Ishikawa (cell line): Measurements from ENCODE around the gene LPGAT1.

Experiments used
- CEBPB ChIP-seq: IDR thresholded peaks from 2 replicates; pipeline ENCODE4 v1.6.1; 2012
- CREB1 ChIP-seq: IDR thresholded peaks from 2 replicates; pipeline ENCODE4 v1.6.1; 2012; ENCODE audit warnings: low read depth
- EGR1 ChIP-seq: IDR thresholded peaks from 2 replicates; pipeline ENCODE4 v1.6.1; 2012
- EP300 ChIP-seq: IDR thresholded peaks from 2 replicates; pipeline ENCODE4 v1.6.1; 2012; ENCODE audit warnings: borderline replicate concordance
- FOXM1 ChIP-seq: IDR thresholded peaks from 2 replicates; pipeline ENCODE4 v1.6.1; 2012; ENCODE audit warnings: low read depth, borderline replicate concordance
- MAX ChIP-seq: IDR thresholded peaks from 2 replicates; pipeline ENCODE4 v1.6.1; 2012
- NFIC ChIP-seq: IDR thresholded peaks from 2 replicates; pipeline ENCODE4 v1.6.1; 2012
- RAD21 ChIP-seq: IDR thresholded peaks from 2 replicates; pipeline ENCODE4 v1.6.1; 2012; ENCODE audit warnings: low read depth
- REST ChIP-seq: IDR thresholded peaks from 2 replicates; pipeline ENCODE4 v1.6.1; 2012; ENCODE audit warnings: low read depth, mild to moderate bottlenecking
- TAF1 ChIP-seq: IDR thresholded peaks from 2 replicates; pipeline ENCODE4 v1.6.1; 2012; ENCODE audit warnings: low read depth, mild to moderate bottlenecking
- TCF12 ChIP-seq: IDR thresholded peaks from 2 replicates; pipeline ENCODE4 v1.6.1; 2012; ENCODE audit warnings: low read depth
- TEAD4 ChIP-seq: IDR thresholded peaks from 2 replicates; pipeline ENCODE4 v1.6.1; 2012
- USF1 ChIP-seq: IDR thresholded peaks from 2 replicates; pipeline ENCODE4 v1.6.1; 2012
- YY1 ChIP-seq: IDR thresholded peaks from 2 replicates; pipeline ENCODE4 v1.6.1; 2012; ENCODE audit warnings: low read depth
- ZBTB7A ChIP-seq: IDR thresholded peaks from 2 replicates; pipeline ENCODE4 v1.6.1; 2012; ENCODE audit warnings: low read depth

The LPGAT1 gene

DNA sequence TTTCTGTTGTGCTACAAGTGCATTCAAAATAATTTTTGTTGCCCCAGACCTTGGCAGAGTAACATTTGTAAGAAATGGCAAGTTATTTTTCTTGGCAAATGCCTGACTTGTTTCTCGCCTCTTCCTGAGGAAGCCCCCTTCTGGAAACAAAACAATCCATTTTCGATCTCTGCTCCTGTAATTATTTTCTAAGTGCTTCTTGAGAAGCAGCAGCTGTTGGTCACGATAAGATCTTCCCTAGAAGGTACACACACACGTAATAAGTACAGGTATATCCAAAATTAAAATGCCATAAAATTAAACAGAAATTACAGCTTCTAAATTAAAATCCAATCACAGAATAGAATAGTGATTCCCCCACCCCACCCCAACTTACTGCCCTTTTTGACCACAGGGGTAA, 47.3 kb downstream of the LPGAT1 start:
- TF ChIP-seq CREB1: no peak
- TF ChIP-seq TCF12: no peak
- TF ChIP-seq NFIC: no peak
- TF ChIP-seq FOXM1: no peak
- TF ChIP-seq ZBTB7A: no peak
- TF ChIP-seq MAX: no peak
- no peak for TF ChIP-seq USF1
- no peak for TF ChIP-seq EGR1

GRCh38 chr1:211781260-211781659, 49.3 kb downstream of the LPGAT1 start:
- TF ChIP-seq YY1: no peak
- TF ChIP-seq REST: no peak
- no peak for TF ChIP-seq ZBTB7A
- no peak for TF ChIP-seq FOXM1
- no peak for TF ChIP-seq TEAD4
- TF ChIP-seq RAD21: no peak
- TF ChIP-seq USF1: no peak
- TF ChIP-seq TCF12: no peak
- no peak for TF ChIP-seq NFIC
- TF ChIP-seq MAX: no peak
- TF ChIP-seq TAF1: no peak
- no peak for TF ChIP-seq CEBPB

DNA sequence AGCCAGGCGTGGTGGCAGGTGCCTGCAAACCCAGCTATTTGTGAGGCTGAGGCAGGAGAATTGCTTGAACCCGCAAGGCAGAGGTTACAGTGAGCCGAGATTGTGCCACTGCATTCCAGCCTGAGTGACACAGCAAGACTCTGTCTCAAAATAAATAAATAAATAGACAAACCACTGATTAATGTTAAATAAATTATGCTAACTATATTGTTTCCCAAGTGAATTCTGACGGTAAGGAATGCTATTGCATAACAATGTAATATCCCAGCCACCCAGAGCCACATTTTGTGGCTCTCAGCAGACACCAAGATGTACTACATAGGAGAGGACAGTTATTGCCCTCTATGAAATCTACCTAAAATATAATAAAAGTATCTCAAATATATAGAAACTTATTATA, 55.4 kb downstream of the LPGAT1 start:
- TF ChIP-seq CEBPB (peak; percentile 31; the same call in 1 of the 2 replicates), EGR1 (no peak)

- TF ChIP-seq USF1 (no peak), FOXM1 (no peak), YY1 (no peak), NFIC (no peak), EGR1 (no peak), REST (no peak), EP300 (no peak), CREB1 (no peak), ZBTB7A (no peak), CEBPB (no peak), TCF12 (no peak), RAD21 (no peak)
Observed at GRCh38 chr1:211764701-211765100, 65.9 kb downstream of the LPGAT1 start.

DNA sequence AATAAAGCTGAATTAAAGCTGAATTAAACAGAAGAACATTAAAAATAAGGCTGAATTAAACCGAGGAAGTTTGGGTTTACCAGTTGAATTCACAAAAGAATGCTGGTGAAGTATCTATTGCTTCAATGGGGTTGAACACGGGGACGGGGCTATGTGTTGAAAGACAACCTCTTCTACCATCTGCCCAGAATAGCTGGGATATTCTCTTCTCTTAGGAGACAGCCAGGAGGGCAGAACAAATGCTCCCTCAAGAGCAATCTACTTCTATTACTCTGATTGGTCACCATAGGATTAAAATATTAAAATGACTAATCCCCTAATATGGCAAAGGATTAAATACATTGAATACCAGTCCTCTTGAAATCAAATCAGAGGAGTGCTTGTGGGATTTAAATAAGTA, 68.4 kb downstream of the LPGAT1 start:
- no peak for TF ChIP-seq MAX

DNA sequence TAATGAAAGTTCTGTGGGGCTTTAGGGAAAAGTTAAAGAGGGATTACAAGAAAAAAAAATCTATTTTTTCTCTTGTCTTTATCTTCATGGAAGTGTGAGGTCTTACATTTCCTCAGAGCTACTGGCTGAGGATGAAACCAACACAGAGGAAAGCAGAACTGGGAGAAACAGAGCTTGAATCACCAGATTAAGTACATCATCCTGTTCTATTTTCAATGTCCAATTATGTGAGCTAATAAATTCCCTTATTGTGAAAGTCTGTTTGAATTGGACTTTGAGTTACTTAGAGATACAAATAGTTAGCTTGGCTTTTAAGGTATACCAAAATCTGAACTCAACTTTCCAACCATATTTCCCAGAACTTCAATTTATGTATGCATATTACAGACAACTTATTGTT, 69.2 kb downstream of the LPGAT1 start:
- no peak for TF ChIP-seq USF1
- TF ChIP-seq FOXM1: no peak
- TF ChIP-seq NFIC: no peak
- TF ChIP-seq CREB1: no peak
